Stimulated activated CD4-positive, alpha-beta T cell treated with anti-CD3 and anti-CD28 coated beads, Interleukin-12 subunit alpha, Interleukin-12 subunit beta, amount 100 ng/mL, for 4 hours (primary cell): ENCODE data around the gene STK36.

Experiments
- DNase-seq: peaks from one replicate; pipeline ENCODE4 v3.0.0-alpha.2; 2020

Gene STK36

GRCh38 chr2:218721934-218722333 is 50.0 kb downstream of the STK36 start:
- no peak for DNase-seq

GRCh38 chr2:218722419-218722818 is 50.5 kb downstream of the STK36 start:
- DNase-seq: no peak

DNA sequence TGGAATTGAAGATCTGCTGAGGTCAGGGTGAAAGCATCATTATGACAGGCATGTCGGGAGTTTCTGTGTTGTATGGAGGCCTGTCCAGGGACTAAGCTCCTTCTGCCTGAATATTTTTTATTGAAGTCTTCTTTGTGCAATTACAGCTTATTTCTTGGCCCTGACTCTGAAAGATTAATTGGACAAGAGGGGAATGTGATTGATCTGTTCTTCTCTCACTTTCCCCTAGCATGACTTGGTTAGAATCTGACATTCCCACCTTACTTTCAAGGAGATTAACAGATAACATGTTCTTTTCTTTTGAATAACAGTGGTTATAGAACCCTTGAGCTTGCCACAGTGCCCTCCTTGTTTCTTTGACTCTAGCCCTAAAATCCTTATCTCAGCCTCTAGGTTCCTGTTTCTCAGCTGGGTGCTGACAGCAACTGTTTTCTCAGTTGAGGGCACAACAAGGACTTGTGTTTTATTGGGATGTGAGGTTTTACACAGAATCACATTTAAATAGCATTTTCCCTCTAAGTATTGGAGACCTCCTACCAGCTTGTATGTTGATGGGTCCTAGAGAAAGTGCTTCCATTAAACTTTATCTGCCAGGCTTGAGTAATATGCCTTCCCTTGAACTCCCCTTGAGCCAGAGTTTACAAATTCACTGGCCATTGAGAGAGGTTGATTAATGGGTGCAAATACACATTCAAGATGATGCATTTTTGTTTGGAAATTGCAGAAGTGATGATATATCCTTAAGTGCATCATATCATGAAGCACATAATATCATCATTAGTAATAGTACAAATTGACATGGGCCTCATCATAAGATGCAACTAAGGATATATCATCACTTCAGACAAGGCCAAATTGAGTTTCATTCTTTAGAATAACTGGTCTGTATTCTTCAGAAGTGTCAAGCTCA is 51.2 kb downstream of the STK36 start:
- no peak for DNase-seq

- DNase-seq: no peak
Observed at GRCh38 chr2:218726004-218726574, 54.2 kb downstream of the STK36 start.

GRCh38 chr2:218727502-218728165 is 55.7 kb downstream of the STK36 start:
- DNase-seq: no peak

DNA sequence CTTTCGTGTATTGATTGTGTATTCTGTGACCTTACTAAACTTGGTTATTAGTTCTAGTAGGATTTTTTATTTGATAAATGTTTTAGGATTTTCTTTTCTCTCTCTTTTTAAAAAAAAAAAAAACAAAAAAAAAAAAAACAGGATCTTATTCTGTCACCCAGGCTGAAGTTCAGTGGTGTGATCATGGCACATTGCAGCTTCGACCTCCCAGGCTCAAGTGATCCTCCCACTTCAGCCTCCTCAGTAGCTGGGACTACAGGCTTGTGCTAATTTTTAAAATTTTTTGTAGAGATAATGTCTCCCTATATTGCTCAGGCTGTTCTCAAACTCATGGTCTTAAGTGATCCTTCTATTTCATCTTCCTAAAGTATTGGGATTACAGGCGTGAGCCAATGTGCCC is 57.8 kb downstream of the STK36 start:
- no peak for DNase-seq

DNA sequence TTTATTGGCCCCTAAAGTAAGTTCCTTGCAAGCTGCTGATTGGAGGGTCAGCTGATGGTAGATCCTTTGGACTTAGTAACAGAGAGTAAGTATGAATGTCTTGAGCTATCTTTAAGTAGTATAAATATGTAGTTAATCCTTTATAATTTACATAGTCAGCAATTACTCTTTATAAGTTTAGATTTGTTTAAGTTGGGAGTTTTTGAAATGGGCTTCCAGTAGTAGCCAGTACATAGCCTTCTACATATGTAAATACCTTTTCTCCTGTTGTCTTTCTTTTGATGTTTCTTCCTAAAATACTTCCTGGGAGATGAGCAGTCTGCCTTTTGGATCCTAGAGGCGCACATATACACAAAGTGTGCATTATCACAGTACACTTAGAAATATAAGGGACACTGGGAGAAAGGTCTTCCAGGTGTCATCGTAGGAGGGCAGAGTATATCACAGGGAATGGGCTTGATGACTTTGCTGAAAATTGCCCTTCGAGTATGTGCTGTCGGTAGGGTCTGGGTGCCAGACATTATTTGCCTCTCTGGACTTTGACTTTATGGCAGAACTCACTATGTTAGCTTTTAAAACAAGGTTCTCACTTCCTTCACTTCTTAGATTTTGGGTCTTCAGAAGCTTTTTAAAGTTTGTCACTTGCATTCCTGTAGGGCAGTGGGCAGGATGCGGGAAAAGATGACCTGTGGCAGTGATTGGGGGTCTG is 60.3 kb downstream of the STK36 start:
- DNase-seq: no peak

- no peak for DNase-seq
Observed at GRCh38 chr2:218732761-218733158, 60.9 kb downstream of the STK36 start.

DNA sequence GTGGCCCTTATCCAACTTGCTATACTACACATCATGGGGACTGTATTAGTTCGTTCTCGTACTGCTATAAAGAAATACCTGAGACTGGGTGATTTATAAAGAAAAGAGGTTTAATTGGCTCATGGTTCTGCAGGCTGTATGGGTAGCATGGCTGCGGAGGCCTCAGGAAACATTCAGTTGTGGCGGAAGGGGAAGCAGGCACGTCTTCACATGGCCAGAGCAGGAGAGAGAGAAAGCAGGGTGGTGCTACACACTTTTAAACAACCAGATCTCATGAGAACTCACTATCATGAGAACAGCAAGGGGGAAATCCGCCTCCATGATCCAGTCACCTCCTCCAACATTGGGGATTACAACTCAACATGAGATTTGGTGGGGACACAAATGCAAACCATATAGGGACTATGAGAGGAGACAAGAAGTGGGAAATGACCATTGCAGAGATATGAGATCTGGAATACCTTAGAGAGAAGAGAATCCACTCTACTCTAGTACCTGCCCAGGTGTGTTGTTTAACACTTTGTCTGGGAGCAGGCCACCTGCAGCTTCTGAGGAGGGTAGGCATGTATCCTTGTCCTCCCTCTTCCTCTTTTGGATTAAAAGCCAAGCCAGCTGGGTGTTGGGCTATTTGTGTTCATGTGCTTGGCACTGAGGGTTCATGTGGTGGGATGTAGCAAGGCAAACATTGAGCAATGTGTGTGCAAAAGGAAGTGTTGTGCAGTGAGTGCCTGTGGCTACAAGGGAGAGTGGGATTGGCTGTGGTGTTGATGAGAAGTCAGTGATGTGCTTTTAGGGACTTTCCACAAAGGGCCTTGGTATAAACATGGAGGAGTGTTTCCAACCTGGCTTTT is 61.5 kb downstream of the STK36 start:
- DNase-seq: no peak

GRCh38 chr2:218734190-218734975 is 62.5 kb downstream of the STK36 start:
- DNase-seq: no peak

DNA sequence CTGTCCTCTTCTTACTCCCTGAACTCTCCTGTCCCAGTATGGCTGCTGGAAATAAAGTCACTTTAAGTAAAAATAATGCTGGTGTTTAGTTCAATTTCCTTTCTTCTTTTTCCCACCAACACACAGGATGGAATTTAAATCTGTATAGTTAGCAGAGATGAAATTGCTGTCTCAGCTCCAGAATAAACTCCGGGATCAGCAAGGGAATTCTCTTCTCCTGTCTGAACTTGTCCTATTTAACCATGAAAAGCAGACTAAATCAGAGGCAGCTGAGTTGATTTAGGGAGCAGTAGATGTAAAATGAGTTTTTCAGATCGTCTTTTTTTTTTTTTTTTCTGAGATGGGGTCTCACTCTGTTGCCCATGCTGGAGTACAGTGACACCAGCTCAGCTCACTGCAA is 64.6 kb downstream of the STK36 start:
- DNase-seq: no peak

DNA sequence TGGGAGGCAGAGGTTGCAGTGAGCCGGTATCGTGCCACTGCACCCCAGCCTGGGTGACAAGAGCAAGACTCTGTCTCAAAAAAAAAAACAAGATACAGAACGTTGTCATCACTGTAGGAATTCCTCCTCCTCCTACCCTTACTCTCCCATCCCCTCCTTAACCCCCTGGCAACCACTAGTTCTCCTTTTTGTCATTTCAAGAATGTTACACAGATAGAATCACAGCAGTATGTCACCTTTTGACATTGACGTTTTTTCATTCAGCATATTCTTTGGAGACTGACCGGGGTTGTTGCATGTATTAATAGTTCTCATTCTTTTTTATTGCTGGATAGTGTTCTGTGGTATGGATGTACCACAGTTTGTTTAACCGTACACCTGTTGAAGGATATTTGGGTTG is 71.2 kb downstream of the STK36 start:
- no peak for DNase-seq

DNA sequence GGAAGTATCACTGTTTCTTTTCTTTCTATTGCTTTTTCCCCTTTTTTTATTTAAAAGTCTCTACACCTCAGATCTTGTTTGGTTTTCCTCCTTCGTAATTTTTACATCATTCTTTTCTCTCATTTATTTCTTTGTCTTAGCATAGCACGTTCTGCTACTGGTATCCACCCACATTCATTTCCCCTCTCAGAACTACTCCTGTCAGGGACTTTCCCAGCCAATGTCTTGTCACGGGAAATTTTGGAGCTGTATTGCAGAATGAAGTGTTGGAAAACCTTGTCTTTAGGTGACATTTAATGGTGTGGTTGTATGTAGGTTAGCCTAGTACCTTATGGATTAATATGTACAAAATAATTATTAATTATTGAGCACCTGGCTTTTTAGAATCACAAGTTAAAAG is 72.7 kb downstream of the STK36 start:
- DNase-seq: no peak

- DNase-seq: no peak
Observed at GRCh38 chr2:218745160-218745558, 73.3 kb downstream of the STK36 start.

GRCh38 chr2:218745559-218746469 is 73.9 kb downstream of the STK36 start:
- DNase-seq: no peak

DNA sequence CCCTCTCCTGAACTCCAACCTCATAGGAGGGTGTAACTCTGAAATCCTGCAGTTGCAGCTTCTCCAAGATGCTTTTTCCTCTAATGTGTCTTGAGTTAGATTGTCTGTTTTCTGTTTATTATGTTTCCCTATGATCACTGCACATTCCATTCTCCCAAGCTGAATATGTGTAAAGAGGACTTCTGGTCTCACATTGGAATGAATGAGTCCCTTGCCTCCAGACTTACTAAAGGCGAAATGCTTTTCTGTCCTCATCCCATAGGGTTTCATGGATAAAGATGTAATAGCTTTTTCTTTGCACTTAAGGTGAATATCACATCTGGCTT is 74.5 kb downstream of the STK36 start:
- DNase-seq: no peak

- DNase-seq: no peak
Observed at GRCh38 chr2:218746960-218747359, 75.1 kb downstream of the STK36 start.

DNA sequence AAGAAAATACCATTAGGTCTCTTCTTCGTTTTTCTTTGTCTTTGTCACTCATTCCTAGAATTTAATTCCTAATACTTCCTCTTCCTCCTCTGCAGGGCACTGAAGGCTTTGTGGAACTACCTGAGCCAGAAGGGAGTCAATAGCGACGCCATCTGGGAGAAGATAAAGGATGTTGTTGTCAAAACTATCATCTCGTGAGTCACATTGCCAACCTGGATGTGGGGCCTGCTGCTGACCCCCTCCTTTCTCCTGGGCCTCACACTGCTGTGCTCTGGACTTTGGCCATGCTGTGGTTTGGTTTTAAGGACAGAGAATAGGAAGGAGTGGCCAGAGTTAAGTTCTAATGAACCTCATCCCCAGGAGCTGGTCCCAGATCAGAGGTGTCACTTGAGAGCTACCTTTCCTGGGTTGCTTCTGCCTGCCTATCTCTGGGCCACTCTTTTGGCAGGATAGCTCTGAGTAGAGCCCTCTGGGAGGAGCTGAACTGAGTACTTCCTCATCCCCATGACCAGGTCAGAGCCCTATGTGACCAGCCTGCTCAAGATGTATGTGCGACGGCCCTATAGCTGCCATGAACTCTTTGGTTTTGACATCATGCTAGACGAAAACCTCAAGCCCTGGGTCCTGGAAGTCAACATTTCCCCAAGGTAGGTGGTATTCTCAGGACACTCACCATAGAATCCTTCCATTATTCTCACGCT is 77.0 kb downstream of the STK36 start:
- no peak for DNase-seq
